GM21723 (cell line): ENCODE results near the gene SLC17A1.
"Not testable (repeated sequence)": the region's sequence is repeated elsewhere in the genome, so short reads cannot be mapped to it uniquely, and the experiment has no call there.

Experiments used
- ATAC-seq: cut with Tn5 transposase; IDR thresholded peaks from one replicate; pipeline ENCODE4 v1.9.1; 2021; ENCODE audit warnings: mild to moderate bottlenecking, moderate library complexity; ENCODE audit not compliant: unreplicated experiment

Gene SLC17A1

DNA sequence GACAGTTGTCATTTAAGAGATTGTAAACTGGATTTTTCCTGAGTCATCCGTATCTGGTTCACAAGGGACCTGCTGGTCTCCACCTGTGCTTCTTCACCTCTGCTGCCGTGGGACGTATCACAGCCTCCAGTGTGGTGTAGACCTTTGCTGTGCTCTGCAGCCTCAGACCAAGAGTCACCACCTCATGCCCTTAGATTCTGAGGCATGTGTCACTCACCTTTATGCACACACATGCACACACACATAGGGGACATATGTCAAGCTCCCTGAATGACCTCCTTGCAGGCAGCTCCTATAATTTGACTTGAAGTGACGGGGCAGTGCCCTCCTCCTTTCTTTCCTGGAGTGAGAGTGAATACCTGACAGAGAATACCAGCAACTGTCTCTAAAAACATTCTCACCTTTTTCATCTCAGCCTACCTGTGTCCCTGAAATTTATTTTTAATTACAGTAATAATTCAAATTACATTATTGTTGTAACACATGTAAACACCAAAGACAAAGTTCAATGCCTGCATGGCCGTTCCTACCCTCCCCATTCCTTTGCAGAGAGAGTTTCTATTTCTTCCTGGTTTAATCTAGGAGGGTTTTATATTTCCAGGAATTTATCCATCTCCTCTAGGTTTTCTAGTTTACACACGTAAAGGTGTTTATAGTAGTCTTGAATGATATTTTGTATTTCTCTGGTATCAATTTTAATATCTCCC lies 73.8 kb downstream of the SLC17A1 start:
- ATAC-seq, result no peak

DNA sequence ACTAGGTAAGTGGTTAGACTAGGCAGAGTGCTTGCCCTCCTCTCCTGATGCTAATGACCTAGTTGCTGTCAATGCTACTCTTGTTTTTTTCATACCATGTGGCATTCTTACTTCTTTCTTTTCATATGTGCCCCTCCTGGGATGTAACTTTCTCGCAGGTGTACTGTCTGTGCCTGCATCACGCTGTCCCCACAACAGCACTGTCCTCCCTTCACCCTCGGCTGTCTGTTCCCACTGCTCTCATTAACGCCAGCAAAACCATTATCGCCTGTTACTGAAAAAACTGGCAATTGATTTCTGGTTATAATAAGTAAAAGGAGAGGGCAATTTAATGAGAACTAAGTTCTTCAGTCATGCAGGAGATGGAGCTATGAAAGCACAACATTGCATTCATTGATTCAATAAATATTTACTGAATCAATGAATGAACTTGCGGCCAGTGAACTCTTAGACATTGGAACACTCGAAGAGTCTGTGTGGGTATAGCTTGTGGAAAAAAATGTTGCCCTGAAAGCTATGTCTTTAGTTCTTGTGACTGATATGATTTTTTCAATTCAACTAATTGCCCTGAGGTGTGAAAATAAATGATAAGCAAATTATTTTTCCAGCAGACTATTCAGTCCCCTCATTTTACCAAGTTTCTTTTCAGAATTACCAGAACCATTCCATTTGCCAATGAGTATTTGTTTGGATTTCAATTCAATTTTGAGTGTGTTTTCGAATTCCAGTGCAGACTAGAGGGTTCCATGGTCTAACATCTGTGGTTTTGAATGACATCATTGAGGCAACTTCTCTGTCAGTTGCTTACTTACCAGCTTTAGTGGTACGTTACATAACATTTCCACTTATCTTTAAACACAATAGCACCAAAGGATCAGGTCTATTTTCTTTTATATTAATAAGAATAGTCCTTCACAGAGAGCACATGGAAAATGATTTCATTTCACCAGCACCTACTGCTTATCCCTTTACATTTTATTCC lies 75.2 kb downstream of the SLC17A1 start:
- ATAC-seq, result no peak

DNA sequence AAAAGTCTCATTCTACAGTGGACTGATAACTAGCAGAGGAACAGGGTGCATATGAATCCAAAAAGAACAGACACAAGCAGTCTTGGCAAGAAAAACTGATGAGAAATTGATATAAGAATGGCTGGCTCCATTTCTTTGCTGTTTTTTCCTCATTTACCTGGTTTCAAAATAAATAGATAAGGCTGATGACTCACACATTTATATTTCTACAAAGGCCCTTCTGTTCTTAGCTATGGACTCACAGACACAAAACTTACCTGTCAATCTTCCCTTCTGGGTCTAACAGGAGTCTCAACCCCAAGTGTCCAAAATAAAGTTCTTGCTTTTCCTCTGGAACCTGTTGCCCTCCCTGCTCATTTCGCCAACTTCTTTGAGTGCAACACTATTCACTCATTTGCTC lies 76.4 kb downstream of the SLC17A1 start:
- no peak for ATAC-seq

GRCh38 chr6:25754535-25754934 lies 77.3 kb downstream of the SLC17A1 start, which contains the start of gene SLC17A4:
Gene SLC17A4, plus strand, starts transcription at chr6:25754742. Its CDS starts 7,221 bp downstream, at chr6:25761963.
- ATAC-seq, result no peak

GRCh38 chr6:25753079-25753478 lies 78.8 kb downstream of the SLC17A1 start:
- ATAC-seq, result no peak

- no peak for ATAC-seq
These were observed 80.9 kb downstream of the SLC17A1 start for GRCh38 chr6:25750906-25751305.

- ATAC-seq, result no peak
These were observed 82.0 kb downstream of the SLC17A1 start for GRCh38 chr6:25749837-25750236.

DNA sequence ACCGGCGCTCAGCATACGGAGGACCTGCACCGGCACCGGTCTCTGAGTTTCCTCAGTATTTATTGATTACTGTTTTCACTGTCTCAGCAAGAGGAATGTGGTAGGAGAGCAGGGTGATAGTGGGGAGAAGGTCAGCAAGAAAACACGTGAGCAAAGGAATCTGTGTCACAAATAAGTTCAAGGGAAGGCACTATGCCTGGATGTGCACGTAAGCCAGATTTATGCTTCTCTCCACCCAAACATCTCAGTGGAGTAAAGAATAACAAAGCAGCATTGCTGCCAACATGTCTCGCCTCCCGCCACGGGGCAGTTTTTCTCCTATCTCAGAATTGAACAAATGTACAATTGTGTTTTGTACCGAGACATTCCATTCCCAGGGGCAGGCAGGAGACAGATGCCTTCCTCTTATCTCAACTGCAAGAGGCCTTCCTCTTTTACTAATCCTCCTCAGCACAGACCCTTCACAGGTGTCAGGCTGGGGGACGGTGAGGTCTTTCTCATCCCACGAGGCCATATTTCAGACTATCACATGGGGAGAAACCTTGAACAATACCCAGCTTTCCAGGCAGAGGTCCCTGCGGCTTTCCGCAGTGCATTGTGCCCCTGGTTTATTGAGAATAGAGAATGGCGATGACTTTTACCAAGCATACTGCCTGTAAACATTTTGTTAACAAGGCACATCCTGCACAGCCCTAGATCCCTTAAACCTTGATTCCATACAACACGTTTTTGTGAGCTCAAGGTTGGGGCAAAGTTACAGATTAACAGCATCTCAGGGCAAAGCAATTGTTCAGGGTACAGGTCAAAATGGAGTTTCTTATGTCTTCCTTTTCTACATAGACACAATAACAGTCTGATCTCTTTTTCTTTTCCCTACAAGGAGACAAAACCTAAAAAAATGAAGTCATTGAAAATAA lies 83.0 kb downstream of the SLC17A1 start:
- ATAC-seq, result not testable (repeated sequence)

- ATAC-seq, result no peak
These were observed 83.8 kb downstream of the SLC17A1 start for GRCh38 chr6:25748049-25748448.

- no peak for ATAC-seq
These were observed 84.4 kb downstream of the SLC17A1 start for GRCh38 chr6:25747477-25747876.

GRCh38 chr6:25746968-25747367 lies 84.9 kb downstream of the SLC17A1 start:
- ATAC-seq, result no peak

GRCh38 chr6:25745836-25746235 lies 86.0 kb downstream of the SLC17A1 start:
- ATAC-seq, result no peak

GRCh38 chr6:25743868-25744267 lies 88.0 kb downstream of the SLC17A1 start:
- ATAC-seq, result no peak

DNA sequence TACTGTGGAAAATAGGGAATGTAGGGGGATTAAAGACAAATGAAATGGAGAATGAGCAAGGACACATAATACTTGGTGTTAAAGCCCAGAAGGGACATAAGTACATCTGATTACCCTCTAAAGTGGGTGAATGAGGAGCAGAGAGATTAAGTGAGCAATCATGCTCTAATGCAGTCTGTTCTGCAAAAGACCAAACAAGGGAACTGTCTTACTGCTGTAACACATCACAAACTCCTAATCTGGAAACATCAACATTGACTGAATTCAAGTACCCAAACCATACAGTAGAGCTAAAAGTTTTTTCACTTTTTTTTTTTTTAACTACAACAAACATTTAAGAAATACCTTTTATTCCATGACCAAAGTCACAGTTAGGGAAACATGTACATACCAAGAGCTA lies 96.6 kb downstream of the SLC17A1 start:
- ATAC-seq, result no peak
